Neural cell (in vitro differentiated cells): ENCODE measurements around the gene RCAN3. TPM values are rescaled to one million over a fixed set of nuclear protein-coding genes. Genes with fewer than 3 reads are reported as not detected.

Source experiments
- H2AFZ ChIP-seq: fragments of 200-600, 300-800 bp; sonication (generic), shearing (Covaris generic); 2 replicates; pipeline ENCODE4 v1.6.0; 2014; ENCODE audit warnings: low read depth, mild to moderate bottlenecking, antibody characterized with exemption, low read length, moderate library complexity
- H3F3A ChIP-seq: fragments of 200-600 bp; shearing (Covaris generic); 2 replicates; pipeline ENCODE4 v1.6.1; 2016; ENCODE audit warnings: mild to moderate bottlenecking, moderate library complexity, mixed read lengths, antibody characterized with exemption, low read length; ENCODE audit not compliant: insufficient read depth, poor library complexity, severe bottlenecking
- H3K27ac ChIP-seq: fragments of 200-600, 300-800 bp; sonication (generic), shearing (Covaris generic); 2 replicates; pipeline ENCODE4 v1.5.1; 2014; ENCODE audit warnings: mild to moderate bottlenecking, low read length, moderate library complexity
- H3K27me3 ChIP-seq: fragments of 300-800, 200-600 bp; sonication (generic), shearing (Covaris generic); 2 replicates; pipeline ENCODE4 v1.6.0; 2014; ENCODE audit warnings: mild to moderate bottlenecking, low read depth, low read length, moderate library complexity; ENCODE audit not compliant: insufficient read depth
- H3K36me3 ChIP-seq: fragments of 300-800, 200-600 bp; sonication (generic), shearing (Covaris generic); 2 replicates; pipeline ENCODE4 v1.5.1; 2014; ENCODE audit warnings: mild to moderate bottlenecking, antibody characterized with exemption, low read length, moderate library complexity; ENCODE audit not compliant: insufficient read depth
- H3K4me2 ChIP-seq: fragments of 300-800, 200-600 bp; sonication (generic), shearing (Covaris generic); 2 replicates; pipeline ENCODE4 v1.6.0; 2014; ENCODE audit warnings: mild to moderate bottlenecking, low read length
- H3K4me3 ChIP-seq: fragments of 300-800, 200-600 bp; sonication (generic), shearing (Covaris generic); 2 replicates; pipeline ENCODE4 v1.5.1; 2014; ENCODE audit warnings: mild to moderate bottlenecking, low read length, moderate library complexity
- H3K79me2 ChIP-seq: fragments of 200-600 bp; shearing (Covaris generic); replicated peaks from 2 replicates; pipeline ENCODE4 v1.6.0; 2014; ENCODE audit warnings: mild to moderate bottlenecking, low read length, moderate library complexity; ENCODE audit not compliant: insufficient read depth
- H3K9ac ChIP-seq: fragments of 300-800, 200-600 bp; sonication (generic), shearing (Covaris generic); 2 replicates; pipeline ENCODE4 v1.6.1; 2016; ENCODE audit warnings: mild to moderate bottlenecking, low read length, mixed read lengths
- H3K9me2 ChIP-seq: fragments of 200-600 bp; shearing (Covaris generic); 2 replicates; pipeline ENCODE4 v1.6.1; 2016; ENCODE audit warnings: mild to moderate bottlenecking, low read length, mixed read lengths; ENCODE audit not compliant: insufficient read depth
- H3K9me3 ChIP-seq: fragments of 200-600, 300-800 bp; sonication (generic), shearing (Covaris generic); 2 replicates; pipeline ENCODE4 v1.6.1; 2016; ENCODE audit warnings: mild to moderate bottlenecking, mixed run types, low read length, moderate library complexity, mixed read lengths
- H4K20me1 ChIP-seq: fragments of 200-600 bp; shearing (Covaris generic); 2 replicates; pipeline ENCODE4 v1.6.1; 2016; ENCODE audit warnings: mild to moderate bottlenecking, mixed run types; ENCODE audit not compliant: insufficient read depth
- CTCF ChIP-seq: fragments of 450-650 bp; IDR thresholded peaks from 2 replicates; pipeline ENCODE4 v1.5.1; 2014; ENCODE audit warnings: antibody characterized with exemption, mild to moderate bottlenecking, moderate library complexity; ENCODE audit not compliant: poor library complexity, severe bottlenecking
- EP300 ChIP-seq: fragments of 450-650 bp; conservative IDR thresholded peaks from 2 replicates; pipeline ENCODE4 v1.6.1; 2014; ENCODE audit warnings: antibody characterized with exemption, mild to moderate bottlenecking, moderate library complexity; ENCODE audit not compliant: poor library complexity, severe bottlenecking
- EZH2 ChIP-seq: fragments of 200-600, 300-800 bp; shearing (Covaris generic), sonication (generic); IDR thresholded peaks from 2 replicates; pipeline ENCODE4 v1.6.1; 2014; ENCODE audit warnings: antibody characterized with exemption, low read length, borderline replicate concordance, mild to moderate bottlenecking; ENCODE audit not compliant: insufficient read depth, poor library complexity, severe bottlenecking
- MXI1 ChIP-seq: fragments of 450-650 bp; conservative IDR thresholded peaks from 2 replicates; pipeline ENCODE4 v1.6.1; 2014; ENCODE audit warnings: antibody characterized with exemption, mild to moderate bottlenecking; ENCODE audit not compliant: poor library complexity, severe bottlenecking
- POLR2AphosphoS5 ChIP-seq: IDR thresholded peaks from 2 replicates; pipeline ENCODE4 v1.6.1; 2012
- RAD21 ChIP-seq: fragments of 450-650 bp; conservative IDR thresholded peaks from 2 replicates; pipeline ENCODE4 v1.6.1; 2014; ENCODE audit warnings: antibody characterized with exemption, mild to moderate bottlenecking, moderate library complexity
- REST ChIP-seq: IDR thresholded peaks from 2 replicates; pipeline ENCODE4 v1.6.1; 2012; ENCODE audit warnings: borderline replicate concordance
- SMC3 ChIP-seq: fragments of 450-650 bp; conservative IDR thresholded peaks from 2 replicates; pipeline ENCODE4 v1.6.1; 2014; ENCODE audit warnings: antibody characterized with exemption, mild to moderate bottlenecking, moderate library complexity; ENCODE audit not compliant: poor library complexity
- TAF1 ChIP-seq: IDR thresholded peaks from 2 replicates; pipeline ENCODE4 v1.6.1; 2012; ENCODE audit warnings: low read depth
- polyA plus RNA-seq: library from polyadenylated mRNA; depleted of rRNA; stranded (reverse); fragments of >200 nt; gene quantifications from 2 replicates; pipeline ENCODE4 v1.2.3, GENCODE V29; 2014

RCAN3 gene
- polyA plus RNA-seq, 1 donor from 2014 or later: 31.4 TPM

- Histone ChIP-seq H3K79me2 (no peaks in the 10 kb centered on the region), H3K9ac (no peak overlapping the region), H3K4me3 (no peak overlapping the region), H3K36me3 (no peaks in the 10 kb centered on the region), H3K4me2 (no peak overlapping the region), H3K9me3 (no peaks in the 10 kb centered on the region), H4K20me1 (no peaks in the 10 kb centered on the region), H3F3A (no peaks in the 10 kb centered on the region), H3K27me3 (no peaks in the 10 kb centered on the region), H3K9me2 (no peaks in the 10 kb centered on the region), H3K27ac (no peak overlapping the region), H2AFZ (no peak overlapping the region)
- TF ChIP-seq MXI1 (no peak), SMC3 (no peak), EP300 (no peak), POLR2AphosphoS5 (no peak), EZH2 (no peak), CTCF (no peak), TAF1 (no peak), RAD21 (no peak), REST (no peak)
Measured at GRCh38 chr1:24474193-24474592, 28.4 kb upstream of the RCAN3 start.

GRCh38 chr1:24475700-24476099, 26.9 kb upstream of the RCAN3 start:
- no peaks in the 10 kb centered on the region for H3K9me3 ChIP-seq
- TF ChIP-seq TAF1 (no peak), EP300 (no peak), MXI1 (no peak), REST (no peak), EZH2 (no peak), CTCF (no peak), RAD21 (no peak), POLR2AphosphoS5 (no peak), SMC3 (no peak)
- H3K27me3 ChIP-seq: no peaks in the 10 kb centered on the region
- no peaks in the 10 kb centered on the region for H3K79me2 ChIP-seq
- H3K27ac ChIP-seq: no peak overlapping the region
- H2AFZ ChIP-seq: no peak overlapping the region
- no peaks in the 10 kb centered on the region for H3K36me3 ChIP-seq
- H3K4me2 ChIP-seq: no peak overlapping the region
- H3K4me3 ChIP-seq: no peak overlapping the region
- H3F3A ChIP-seq: no peaks in the 10 kb centered on the region
- no peaks in the 10 kb centered on the region for H3K9me2 ChIP-seq
- H3K9ac ChIP-seq: no peak overlapping the region
- H4K20me1 ChIP-seq: no peaks in the 10 kb centered on the region
